Neuronal stem cell (in vitro differentiated cells): Measurements from ENCODE around the gene KLHL21.
"Not testable (repeated sequence)": the region's sequence is repeated elsewhere in the genome, so short reads cannot be mapped to it uniquely, and the experiment has no call there.

ENCODE experiments used
- DNase-seq: peaks from one replicate; pipeline ENCODE4 v3.0.0-alpha.2; 2013; ENCODE audit warnings: low spot score
- H2AFZ ChIP-seq: one replicate; pipeline ENCODE4 v1.6.1; 2013; ENCODE audit warnings: mild to moderate bottlenecking, low read length, inconsistent platforms
- H2AK5ac ChIP-seq: 2 replicates; pipeline ENCODE4 v1.6.1; 2013; ENCODE audit warnings: low read depth, mild to moderate bottlenecking, inconsistent platforms, low read length, moderate library complexity, mixed read lengths
- H2BK120ac ChIP-seq: 2 replicates; pipeline ENCODE4 v1.6.1; 2013; ENCODE audit warnings: low read depth, mild to moderate bottlenecking, inconsistent platforms, low read length, moderate library complexity, mixed read lengths
- H2BK12ac ChIP-seq: one replicate; pipeline ENCODE4 v1.6.1; 2013; ENCODE audit warnings: low read length, inconsistent platforms
- H2BK15ac ChIP-seq: 2 replicates; pipeline ENCODE4 v1.6.1; 2013; ENCODE audit warnings: mild to moderate bottlenecking, low read length, inconsistent platforms, mixed read lengths
- H2BK5ac ChIP-seq: one replicate; pipeline ENCODE4 v1.6.1; 2013; ENCODE audit warnings: inconsistent platforms, mild to moderate bottlenecking, low read length, moderate library complexity
- H3K14ac ChIP-seq: one replicate; pipeline ENCODE4 v1.6.1; 2013; ENCODE audit warnings: low read length, inconsistent platforms
- H3K18ac ChIP-seq: 2 replicates; pipeline ENCODE4 v1.6.1; 2013; ENCODE audit warnings: low read length, inconsistent platforms
- H3K23ac ChIP-seq: 2 replicates; pipeline ENCODE4 v1.6.1; 2013; ENCODE audit warnings: low read depth, mild to moderate bottlenecking, mixed read lengths, low read length, inconsistent platforms; ENCODE audit not compliant: poor library complexity
- H3K27ac ChIP-seq: replicated peaks from 3 replicates; pipeline ENCODE4 v1.5.1; 2013; ENCODE audit warnings: low read length, inconsistent platforms
- H3K27me3 ChIP-seq, 3 experiments: 2 replicates each; pipeline ENCODE4 v1.6.1; 2013; ENCODE audit warnings: low read length in 3 of 3, mild to moderate bottlenecking in 2 of 3, inconsistent platforms in 1 of 3, low read depth in 1 of 3, mixed read lengths in 1 of 3, moderate library complexity in 1 of 3; ENCODE audit not compliant: control insufficient read depth in 3 of 3, insufficient read depth in 3 of 3
- H3K36me3 ChIP-seq, 2 donors: replicated peaks in 1 of 2; 2 replicates each; pipeline ENCODE4 v1.6.1; 2013; ENCODE audit warnings: low read length in 2 of 2; ENCODE audit not compliant: control insufficient read depth in 2 of 2, insufficient read depth in 2 of 2
- H3K4ac ChIP-seq: 2 replicates; pipeline ENCODE4 v1.6.1; 2013; ENCODE audit warnings: inconsistent platforms, mild to moderate bottlenecking, low read length, moderate library complexity
- H3K4me1 ChIP-seq, 2 donors: 1 replicate in 1 of 2; 2 replicates in 1 of 2; pipeline ENCODE4 v1.6.1; 2013; ENCODE audit warnings: low read length in 2 of 2, low read depth in 1 of 2; ENCODE audit not compliant: control insufficient read depth in 2 of 2, insufficient read depth in 1 of 2
- H3K4me2 ChIP-seq: one replicate; pipeline ENCODE4 v1.6.1; 2013; ENCODE audit warnings: mild to moderate bottlenecking, low read length, inconsistent platforms; ENCODE audit not compliant: insufficient read depth, poor library complexity, severe bottlenecking
- H3K4me3 ChIP-seq, 2 donors: 2 replicates each; pipeline ENCODE4 v1.5.1; 2013; ENCODE audit warnings: low read length in 2 of 2, mild to moderate bottlenecking in 2 of 2, inconsistent platforms in 1 of 2, moderate library complexity in 1 of 2
- H3K79me1 ChIP-seq: one replicate; pipeline ENCODE4 v1.6.1; 2013; ENCODE audit warnings: low read depth, mild to moderate bottlenecking, inconsistent platforms, low read length, moderate library complexity
- H3K9ac ChIP-seq: one replicate; pipeline ENCODE4 v1.6.1; 2013; ENCODE audit warnings: mild to moderate bottlenecking, low read depth, low read length, inconsistent platforms; ENCODE audit not compliant: poor library complexity
- H3K9me3 ChIP-seq, 2 donors: replicated peaks in 1 of 2; 2 replicates each; pipeline versions ENCODE3 to v1.6.1; 2013; ENCODE audit warnings: low read length in 2 of 2, mild to moderate bottlenecking in 2 of 2, inconsistent platforms in 1 of 2, low read depth in 1 of 2, mixed read lengths in 1 of 2, moderate library complexity in 1 of 2; ENCODE audit not compliant: control insufficient read depth in 2 of 2, insufficient read depth in 1 of 2
- H4K8ac ChIP-seq: one replicate; pipeline ENCODE4 v1.6.1; 2013; ENCODE audit warnings: low read depth, mild to moderate bottlenecking, inconsistent platforms, low read length, moderate library complexity
- H4K91ac ChIP-seq: one replicate; pipeline ENCODE4 v1.6.1; 2013; ENCODE audit warnings: low read length, low read depth, mild to moderate bottlenecking, inconsistent platforms; ENCODE audit not compliant: poor library complexity
- WGBS, 2 donors: extraction: QIAGEN DNeasy Blood & Tissue Kit; methylation state at CpG; one replicate each; pipeline ENCODE4 v1.1.7; 2013; ENCODE audit warnings: missing lambda C conversion rate in 2 of 2, mixed read lengths in 1 of 2; ENCODE audit not compliant: insufficient read length in 2 of 2, insufficient replicate concordance in 1 of 2; ENCODE audit errors: extremely low coverage in 2 of 2; 5-methylcytosine and 5-hydroxymethylcytosine counted together

KLHL21 gene

DNA sequence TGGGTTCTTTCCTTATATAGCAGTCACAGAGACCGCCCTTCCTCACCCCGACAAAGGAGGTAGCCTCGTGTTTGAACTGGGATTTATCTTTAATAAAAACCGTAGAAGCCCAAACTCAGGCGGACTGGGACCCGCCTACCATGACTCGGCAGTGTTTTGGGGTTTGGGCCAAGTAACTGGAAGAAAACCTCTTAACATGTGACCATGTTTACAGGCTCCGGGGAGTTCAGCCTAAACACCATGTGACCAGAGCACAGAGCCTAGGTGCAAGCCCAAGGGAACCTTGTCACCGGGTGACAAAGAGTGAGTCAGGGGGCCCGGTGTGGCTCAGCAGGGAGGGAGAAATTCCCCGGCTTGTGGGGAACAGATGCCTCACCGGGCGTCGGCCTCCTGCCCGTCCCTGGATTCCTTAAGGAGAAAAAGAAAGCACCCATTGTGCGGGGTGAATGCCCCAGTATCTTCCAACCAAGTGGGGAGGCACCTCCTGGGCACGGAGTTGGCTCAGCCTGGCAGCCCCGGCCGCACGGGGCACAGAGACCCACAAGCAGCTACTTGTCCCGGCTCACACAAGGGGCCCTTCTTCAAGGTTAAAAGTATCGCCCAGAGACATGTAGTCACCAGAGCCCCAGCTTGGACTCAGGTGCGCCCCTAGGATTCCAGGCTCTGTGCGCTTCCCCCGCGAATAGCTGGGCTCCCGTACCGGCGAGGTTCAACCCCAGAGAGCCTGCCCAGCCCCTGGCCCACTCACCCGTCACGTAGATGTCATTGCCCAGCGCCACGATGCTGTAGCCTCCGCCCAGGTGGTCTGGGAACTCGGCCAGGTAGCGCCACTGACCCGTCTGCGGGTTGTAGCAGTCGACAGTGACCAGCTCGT is 1.4 kb downstream of the KLHL21 start:
- H3K36me3 ChIP-seq, result peaks cover 17 to 30% of the 10 kb centered on the region in 2 donors
- no peak overlapping the region for H4K91ac ChIP-seq
- H3K79me1 ChIP-seq, result peaks cover 23% of the 10 kb centered on the region
- no CpG with 5 or more reads among the region's 40 CpGs for WGBS, 2 donors
- peak overlapping the region; percentile 72 for H4K8ac ChIP-seq
- peaks cover 17 to 19% of the 10 kb centered on the region in 2 donors for H3K4me1 ChIP-seq
- H3K4me3 ChIP-seq, result peak overlapping the region; percentile 68 to 95
- H3K4ac ChIP-seq, result no peak overlapping the region
- no peak overlapping the region for H2BK120ac ChIP-seq
- peak overlapping the region; percentile 91 for H2AFZ ChIP-seq
- peak overlapping the region; percentile 49 for H2AK5ac ChIP-seq
- H3K14ac ChIP-seq, result peak overlapping the region; percentile 99
- peak overlapping the region; percentile 43 for H2BK5ac ChIP-seq
- peaks cover 0 to 6% (median 0%) of the 10 kb centered on the region in 3 experiments for H3K27me3 ChIP-seq
- peak overlapping the region; percentile 97 for H2BK15ac ChIP-seq
- H2BK12ac ChIP-seq, result no peak overlapping the region
- no peaks in the 10 kb centered on the region for H3K9me3 ChIP-seq
- peak overlapping the region; percentile 90 for H3K18ac ChIP-seq
- no peak for DNase-seq
- peak overlapping the region; percentile 96 for H3K4me2 ChIP-seq
- H3K27ac ChIP-seq, result no peak overlapping the region
- peak overlapping the region; percentile 100 for H3K9ac ChIP-seq
- H3K23ac ChIP-seq, result peak overlapping the region; percentile 89

DNA sequence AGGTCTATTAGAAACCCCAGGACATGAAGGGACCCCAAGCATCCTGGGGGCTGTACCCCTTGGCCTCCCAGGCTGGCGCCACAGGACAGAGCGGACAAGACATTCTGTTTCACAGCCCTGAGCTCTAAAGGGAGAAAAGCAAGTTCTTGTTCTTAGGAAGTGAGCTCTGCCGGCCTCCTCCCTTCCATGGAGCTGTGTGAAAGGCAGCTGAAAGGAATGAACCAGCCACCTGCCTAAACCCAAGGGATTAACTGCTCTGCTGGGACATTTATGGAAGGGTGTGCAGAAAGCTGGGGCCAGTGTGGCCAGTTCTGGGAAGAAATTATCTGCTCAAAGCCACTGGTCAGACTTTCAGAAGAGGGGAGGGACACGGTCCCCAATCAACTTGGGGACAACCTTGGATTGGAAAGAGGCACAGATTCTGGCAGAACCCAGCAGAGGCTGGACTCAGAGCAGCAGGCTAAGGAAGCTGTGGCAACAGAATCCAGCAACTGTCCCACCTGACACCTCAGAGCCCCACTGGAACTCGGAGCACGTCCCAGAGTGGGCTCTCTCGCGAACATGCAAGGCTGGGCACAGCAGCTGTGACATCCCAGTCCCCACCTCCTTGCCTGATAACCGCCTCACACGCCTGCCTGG is 2.1 kb downstream of the KLHL21 start:
- DNase-seq, result no peak

DNA sequence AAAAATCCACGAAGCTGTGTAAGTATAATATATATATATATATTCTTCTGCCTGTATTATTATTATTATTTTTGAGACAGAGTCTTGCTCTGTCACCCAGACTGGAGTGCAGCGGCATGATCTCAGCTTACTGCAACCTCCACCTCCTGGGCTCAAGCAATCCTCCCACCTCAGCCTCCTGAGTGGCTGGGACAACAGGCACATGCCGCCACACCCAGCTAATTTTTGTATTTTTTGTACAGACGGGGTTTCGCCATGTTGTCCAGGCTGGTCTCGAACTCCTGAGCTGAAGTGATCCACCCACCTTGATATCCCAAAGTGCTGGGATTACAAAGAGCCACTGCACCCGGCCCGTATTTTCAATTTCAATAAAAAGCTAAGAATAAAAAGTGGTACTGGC is 2.7 kb downstream of the KLHL21 start:
- Histone ChIP-seq H3K4me2 (peak overlapping the region; percentile 96), H3K4me1 (peaks cover 17 to 19% of the 10 kb centered on the region in 2 donors), H3K36me3 (peaks cover 27 to 43% of the 10 kb centered on the region in 2 donors), H3K79me1 (peaks cover 23% of the 10 kb centered on the region)
- H2AFZ ChIP-seq, H2BK12ac ChIP-seq, H3K27ac ChIP-seq, H2AK5ac ChIP-seq, H3K23ac ChIP-seq, DNase-seq, H2BK120ac ChIP-seq, H3K9me3 ChIP-seq, H4K91ac ChIP-seq, H3K14ac ChIP-seq, H3K4me3 ChIP-seq, H2BK5ac ChIP-seq, H2BK15ac ChIP-seq, H3K4ac ChIP-seq, H4K8ac ChIP-seq, H3K9ac ChIP-seq, H3K18ac ChIP-seq, H3K27me3 ChIP-seq: not testable (repeated sequence)
- WGBS, 2 donors, result no CpG with 5 or more reads among the region's 8 CpGs

More for the DNA sequence above, 2.1 kb downstream of the KLHL21 start:
- Histone ChIP-seq H3K27ac (peak overlapping the region; percentile 23), H3K14ac (no peak overlapping the region), H3K27me3 (peaks cover 0 to 6% (median 0%) of the 10 kb centered on the region in 3 experiments), H3K4me2 (peak overlapping the region; percentile 96), H3K9me3 (no peaks in the 10 kb centered on the region), H2BK15ac (no peak overlapping the region), H2BK12ac (no peak overlapping the region), H2BK120ac (no peak overlapping the region), H3K23ac (peak overlapping the region; percentile 76), H2AFZ (peak overlapping the region; percentile 91), H2BK5ac (no peak overlapping the region), H4K8ac (no peak overlapping the region), H2AK5ac (no peak overlapping the region), H3K4me1 (peaks cover 17 to 19% of the 10 kb centered on the region in 2 donors), H3K18ac (peak overlapping the region; percentile 64), H3K4ac (no peak overlapping the region), H3K36me3 (peaks cover 22 to 38% of the 10 kb centered on the region in 2 donors), H4K91ac (no peak overlapping the region), H3K9ac (peak overlapping the region; percentile 60), H3K79me1 (peaks cover 23% of the 10 kb centered on the region), H3K4me3 (peak overlapping the region; percentile 68 to 95)
- no CpG with 5 or more reads among the region's 10 CpGs for WGBS, 2 donors
